Stomach (tissue), 4 donors: ENCODE data around the gene CASP2.

Source experiments
- CTCF ChIP-seq, 7 experiments: fragments of 450-650 bp in 4 of 7; fragments of 200-600 bp in 3 of 7; sonication (generic) in 3 of 7; IDR thresholded peaks; one replicate each; pipeline ENCODE4 v1.5.1; 2016 to 2019; ENCODE audit warnings: antibody characterized with exemption in 7 of 7, control low read depth in 2 of 7, mild to moderate bottlenecking in 1 of 7
- POLR2A ChIP-seq, 4 donors: fragments of 450-650 bp; IDR thresholded peaks; one replicate each; pipeline ENCODE4 v1.6.1; 2016; ENCODE audit warnings: antibody characterized with exemption in 4 of 4, control low read depth in 2 of 4, mild to moderate bottlenecking in 1 of 4, moderate library complexity in 1 of 4

GRCh38 chr7:143279186-143280098, 8.7 kb upstream of the CASP2 start:
- TF ChIP-seq CTCF (IDR thresholded peaks at IDR 0.05) (no peak), POLR2A (IDR thresholded peaks at IDR 0.05) (no peak)
